ENCODE measurements around the gene GTF2B.
A peak's percentile ranks its signal among the peaks of the same experiment; 100 is the strongest.
"Not testable (repeated sequence)": the region's sequence is repeated elsewhere in the genome, so short reads cannot be mapped to it uniquely, and the experiment has no call there.

Gene GTF2B, protein sequence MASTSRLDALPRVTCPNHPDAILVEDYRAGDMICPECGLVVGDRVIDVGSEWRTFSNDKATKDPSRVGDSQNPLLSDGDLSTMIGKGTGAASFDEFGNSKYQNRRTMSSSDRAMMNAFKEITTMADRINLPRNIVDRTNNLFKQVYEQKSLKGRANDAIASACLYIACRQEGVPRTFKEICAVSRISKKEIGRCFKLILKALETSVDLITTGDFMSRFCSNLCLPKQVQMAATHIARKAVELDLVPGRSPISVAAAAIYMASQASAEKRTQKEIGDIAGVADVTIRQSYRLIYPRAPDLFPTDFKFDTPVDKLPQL

DNA sequence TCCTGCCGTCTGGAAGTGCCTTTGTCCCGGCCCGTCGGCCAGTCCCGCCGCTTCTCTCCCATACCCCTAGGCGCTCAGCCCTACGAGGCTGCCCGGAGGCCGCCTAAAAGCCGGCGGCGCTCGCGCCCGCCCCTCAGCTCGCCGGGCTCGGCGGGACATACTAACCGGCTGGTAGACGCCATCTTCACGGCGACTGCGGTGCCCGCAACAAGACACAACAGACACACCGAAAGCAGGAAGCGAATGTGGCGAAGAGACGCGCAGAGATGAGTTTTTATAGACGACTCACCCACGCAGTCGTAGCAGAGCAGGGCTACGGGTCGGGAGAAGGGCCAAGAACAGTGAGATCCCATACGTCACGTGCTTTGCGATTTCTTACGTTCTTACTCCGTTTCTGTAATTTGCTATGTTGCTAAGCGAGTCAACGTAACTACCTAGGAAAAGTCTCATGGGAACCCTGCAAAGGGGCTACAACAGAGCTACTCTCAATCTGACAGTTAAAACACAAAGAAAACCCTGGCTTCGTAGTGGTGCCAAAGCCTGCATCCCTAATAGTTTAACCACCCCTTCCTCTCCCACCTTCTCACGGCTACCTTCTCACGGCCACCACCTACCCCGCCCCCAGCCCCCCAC, at the start of gene GTF2B:
Gene GTF2B, minus strand, starts transcription at position 250 of the 633 bp plus-strand sequence. Its CDS starts 68 bp downstream, at position 182.
- DNase-seq (ENCODE audit: low spot score): peak; percentile 83

DNA sequence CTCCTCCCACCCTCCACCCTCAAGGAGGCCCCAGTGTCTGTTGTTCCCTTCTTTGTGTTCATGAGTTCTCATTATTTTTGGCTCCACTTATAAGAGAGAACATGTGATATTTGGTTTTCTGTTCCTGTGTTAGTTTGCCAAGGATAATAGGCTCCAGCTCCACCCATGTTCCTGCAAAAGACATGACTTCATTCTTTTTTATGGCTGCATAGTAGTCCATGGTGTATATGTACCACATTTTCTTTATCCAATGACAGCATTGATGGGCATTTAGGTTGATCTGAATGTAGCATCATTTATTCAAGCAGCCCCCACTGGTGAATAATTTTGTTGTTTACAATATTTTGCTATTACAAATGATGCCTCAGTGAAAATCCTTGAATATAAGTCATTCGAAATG, 47.2 kb upstream of the GTF2B start:
- DNase-seq (ENCODE audit: low spot score): not testable (repeated sequence)

DNA sequence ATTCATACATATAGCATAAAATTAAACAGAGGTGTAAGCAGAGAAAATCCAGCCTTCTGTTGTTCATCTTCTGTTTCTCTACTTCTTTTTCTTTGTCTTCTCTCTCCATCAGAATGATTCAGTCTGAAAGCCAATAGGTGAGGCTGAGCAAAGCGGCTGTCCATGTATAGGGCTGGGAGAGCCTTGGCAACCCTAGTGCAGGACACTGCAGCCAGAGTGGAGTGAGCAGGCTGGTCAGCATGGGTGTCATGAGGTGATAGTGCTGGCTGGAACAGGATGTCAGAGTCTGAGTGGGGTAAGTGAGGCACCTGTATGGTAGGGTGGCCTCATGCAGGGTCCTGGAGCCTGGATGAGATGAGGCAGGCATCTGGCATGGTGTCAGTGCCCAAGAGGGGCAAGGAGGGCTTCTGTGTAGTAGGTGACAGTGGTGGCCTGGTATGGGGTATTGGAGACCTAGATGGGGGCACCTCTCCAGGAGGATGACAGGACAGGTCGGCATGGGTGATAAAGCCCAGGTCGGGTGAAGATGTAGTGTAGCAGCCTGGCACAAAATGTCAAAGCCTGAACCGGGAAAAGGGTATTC, 45.5 kb upstream of the GTF2B start:
- DNase-seq (ENCODE audit: low spot score): no peak

DNA sequence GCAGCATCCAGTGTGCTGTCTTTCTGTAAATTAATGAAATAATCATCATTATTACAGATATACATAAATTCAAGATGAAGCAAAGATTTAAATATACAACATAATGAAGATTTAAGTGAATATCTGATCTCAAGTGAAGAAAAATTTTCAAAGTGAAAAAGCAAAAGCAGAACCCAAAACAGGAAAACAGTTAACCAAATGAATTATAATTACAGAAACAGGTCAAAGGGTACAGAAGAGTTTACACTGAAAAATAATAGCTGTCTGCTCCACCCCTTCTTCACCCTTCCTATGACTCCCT, 44.8 kb upstream of the GTF2B start:
- DNase-seq (ENCODE audit: low spot score): no peak

DNA sequence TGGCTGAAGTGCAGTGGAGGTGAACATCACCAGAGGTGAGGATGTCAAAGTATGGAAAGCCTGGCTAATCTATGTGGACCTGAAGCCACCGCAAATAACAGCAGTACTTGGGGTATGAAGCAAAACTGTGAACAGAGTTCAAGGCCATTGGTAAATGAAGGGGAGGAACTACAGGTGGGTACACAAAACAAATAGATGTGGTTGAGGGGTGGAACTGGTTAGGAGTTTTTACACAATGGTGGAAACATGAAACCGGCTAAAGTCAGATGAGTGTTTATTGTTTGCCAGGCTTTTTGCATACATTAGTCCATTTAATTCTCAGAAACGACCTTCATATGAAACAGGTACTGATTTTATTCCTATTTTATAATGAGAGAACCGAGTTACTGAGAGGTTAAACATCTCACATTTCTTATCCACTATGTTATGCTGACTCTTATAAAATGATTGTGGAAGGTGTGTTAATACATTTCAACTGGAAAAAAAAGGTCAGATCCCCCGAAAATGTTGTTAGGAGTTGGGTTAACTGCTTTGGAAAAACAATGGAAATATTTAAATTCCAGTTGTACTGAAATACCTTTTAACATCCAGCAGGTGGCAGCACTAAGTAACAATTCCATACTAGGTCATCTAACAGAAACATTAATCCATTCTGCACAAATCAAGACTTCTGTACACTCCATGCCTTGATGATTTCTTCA, 44.3 kb upstream of the GTF2B start:
- peak; percentile 34 for DNase-seq (ENCODE audit: low spot score)

DNA sequence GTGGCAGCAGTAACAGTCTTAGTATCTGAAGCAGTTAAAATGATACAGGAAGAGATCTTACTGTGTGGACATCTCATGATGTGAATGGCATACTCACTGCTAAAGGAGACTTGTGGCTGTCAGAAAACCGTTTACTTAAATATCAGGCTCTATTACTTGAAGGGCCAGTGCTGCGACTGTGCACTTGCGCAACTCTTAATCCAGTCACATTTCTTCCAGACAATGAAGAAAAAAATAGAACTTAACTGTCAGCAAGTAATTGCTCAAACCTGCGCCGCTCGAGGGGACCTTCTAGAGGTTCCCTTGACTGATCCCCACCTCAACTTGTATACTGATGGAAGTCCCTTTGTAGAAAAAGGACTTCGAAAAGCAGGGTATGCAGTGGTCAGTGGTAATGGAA, 38.8 kb upstream of the GTF2B start:
- DNase-seq (ENCODE audit: low spot score): not testable (repeated sequence)

DNA sequence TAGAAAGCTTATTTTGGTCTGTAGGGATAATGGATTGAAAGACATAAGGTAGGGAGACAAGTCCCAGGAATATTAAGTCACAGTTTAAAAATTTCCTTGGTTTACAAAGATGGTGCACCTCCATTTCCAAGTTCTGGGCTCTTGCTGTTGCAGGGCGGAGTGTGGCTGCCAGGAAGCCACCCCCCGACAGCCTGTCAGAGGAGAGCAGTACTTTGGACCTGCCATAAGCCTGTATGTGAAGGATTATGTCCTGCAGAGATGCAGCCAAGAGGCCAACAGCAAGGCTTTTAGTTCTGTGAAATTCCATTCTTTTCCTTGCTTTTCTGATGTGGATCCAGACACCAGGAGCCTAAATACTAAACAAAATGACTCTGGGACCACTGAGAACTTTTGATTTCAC, 31.9 kb upstream of the GTF2B start:
- no peak for DNase-seq (ENCODE audit: low spot score)

DNA sequence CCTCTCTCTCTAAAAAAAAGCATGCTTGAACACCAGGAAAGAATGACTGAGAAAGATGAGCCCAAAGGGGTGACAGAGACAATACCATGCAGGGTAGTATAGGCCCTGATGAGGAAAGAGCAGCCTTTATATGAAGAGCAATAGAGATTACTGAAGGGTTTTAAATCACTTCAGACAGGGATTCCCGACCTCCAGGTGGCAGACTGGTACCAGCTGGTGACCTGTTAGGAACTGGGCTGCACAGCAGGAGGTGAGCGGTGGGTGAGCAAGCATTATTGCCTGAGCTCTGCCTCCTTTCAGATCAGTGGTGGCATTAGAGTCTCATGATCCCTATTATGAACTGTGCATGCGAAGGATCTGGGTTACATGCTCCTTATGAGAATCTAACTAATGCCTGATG, 30.8 kb upstream of the GTF2B start:
- DNase-seq (ENCODE audit: low spot score): no peak

DNA sequence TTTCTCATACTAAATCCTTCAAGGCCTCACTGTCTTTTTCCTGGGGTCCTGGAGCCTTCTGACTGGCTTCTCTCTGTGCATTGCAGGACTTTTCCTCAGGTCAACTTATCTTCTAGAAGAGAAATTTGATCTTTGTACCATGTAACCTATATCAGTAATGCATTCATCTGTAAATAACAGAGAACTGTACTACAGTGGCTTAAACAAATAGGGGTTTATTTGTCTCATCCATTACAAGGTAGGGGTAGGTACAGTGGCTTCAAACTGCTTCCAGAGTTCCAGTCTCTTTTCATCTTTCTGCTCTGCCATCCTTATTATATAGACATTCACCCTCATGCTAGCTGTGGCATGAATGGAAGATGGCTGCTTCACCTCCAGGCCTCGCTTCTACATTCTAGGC, 29.5 kb upstream of the GTF2B start:
- no peak for DNase-seq (ENCODE audit: low spot score)

DNA sequence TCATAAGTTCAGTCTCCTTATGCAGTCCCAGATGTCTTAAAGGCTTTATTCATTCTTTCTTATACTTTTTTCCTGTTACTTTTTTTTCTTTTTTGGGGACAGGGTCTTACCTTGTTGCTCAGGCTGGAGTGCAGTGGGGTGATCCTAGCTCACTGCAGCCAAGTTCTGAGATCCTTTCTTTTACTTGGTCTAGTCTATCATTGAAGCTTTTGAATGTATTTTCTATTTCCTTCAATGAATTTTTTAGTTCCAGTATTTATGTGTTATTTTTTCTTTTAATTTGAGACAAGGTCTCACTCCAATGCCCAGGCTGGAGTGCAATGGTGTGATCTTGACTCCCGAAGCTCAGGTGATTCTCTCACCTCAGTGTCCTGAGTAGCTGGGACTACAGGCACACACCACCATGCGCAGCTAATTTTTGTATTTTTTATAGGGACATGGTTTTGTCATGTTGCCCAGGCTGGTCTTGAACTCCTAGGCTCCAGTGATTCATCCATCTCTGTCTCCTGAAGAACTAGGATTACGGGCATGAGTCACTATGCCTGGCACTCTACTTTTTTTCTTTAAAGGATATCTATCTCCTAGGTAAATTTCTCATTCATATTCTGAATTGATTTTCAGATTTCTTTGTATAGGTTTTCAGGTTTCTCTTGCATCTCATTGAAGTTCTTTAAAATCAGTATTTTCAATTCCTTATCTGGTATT, 26.1 kb upstream of the GTF2B start:
- no peak for DNase-seq (ENCODE audit: low spot score)

DNA sequence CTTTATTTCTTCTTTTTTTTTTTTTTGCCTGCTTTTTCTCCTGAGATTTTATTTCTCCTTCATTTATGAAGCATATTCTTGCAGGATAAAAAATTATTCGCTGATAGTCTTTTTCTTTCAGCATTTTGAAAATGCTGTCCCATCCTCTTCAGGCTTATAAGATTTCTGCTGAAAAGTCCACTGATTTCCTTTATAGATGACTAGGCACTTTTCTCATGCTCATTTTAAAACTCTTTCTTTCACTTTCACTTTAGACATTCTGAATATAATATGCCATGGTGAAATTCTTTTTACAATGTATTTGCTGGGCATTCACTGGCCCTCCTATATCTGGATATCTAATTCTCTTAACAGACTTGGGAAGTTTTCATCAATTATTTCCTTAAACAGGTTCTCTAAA, 25.5 kb upstream of the GTF2B start:
- DNase-seq (ENCODE audit: low spot score): no peak

DNA sequence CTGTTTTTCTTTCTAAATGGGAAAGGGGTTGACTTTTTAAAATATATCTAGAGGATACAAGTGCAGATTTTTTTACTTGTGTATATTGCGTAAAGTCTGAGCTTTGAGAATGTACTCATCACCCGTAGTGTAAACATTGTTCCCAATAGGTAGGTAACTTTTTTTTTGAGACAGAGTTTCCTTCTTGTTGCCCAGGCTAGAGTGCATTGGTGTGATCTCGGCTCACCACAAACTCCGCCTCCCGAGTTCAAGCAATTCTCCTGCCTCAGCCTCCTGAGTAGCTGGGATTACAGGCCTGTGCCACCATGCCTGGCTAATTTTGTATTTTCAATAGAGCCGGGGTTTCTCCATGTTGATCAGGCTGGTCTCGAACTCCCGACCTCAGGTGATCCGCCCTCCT, 20.4 kb upstream of the GTF2B start:
- DNase-seq (ENCODE audit: low spot score): not testable (repeated sequence)

DNA sequence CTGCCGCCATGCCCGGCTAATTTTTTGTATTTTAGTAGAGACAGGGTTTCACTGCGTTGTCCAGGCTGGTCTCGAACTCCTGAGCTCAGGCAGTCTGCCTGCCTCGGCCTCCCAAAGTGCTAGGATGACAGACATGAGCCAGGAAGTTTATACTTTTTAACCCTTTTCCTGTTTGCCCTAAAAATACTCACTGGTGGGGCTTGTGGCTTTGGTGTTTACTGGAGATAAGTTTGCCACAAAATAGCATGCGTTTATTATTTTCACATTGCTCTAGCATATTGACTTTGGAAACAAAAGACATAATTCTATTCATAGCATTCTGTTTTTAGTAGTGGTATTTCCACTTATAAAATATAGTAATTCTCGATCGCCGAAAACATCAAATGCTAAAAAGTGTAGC, 19.8 kb upstream of the GTF2B start:
- DNase-seq (ENCODE audit: low spot score): no peak

DNA sequence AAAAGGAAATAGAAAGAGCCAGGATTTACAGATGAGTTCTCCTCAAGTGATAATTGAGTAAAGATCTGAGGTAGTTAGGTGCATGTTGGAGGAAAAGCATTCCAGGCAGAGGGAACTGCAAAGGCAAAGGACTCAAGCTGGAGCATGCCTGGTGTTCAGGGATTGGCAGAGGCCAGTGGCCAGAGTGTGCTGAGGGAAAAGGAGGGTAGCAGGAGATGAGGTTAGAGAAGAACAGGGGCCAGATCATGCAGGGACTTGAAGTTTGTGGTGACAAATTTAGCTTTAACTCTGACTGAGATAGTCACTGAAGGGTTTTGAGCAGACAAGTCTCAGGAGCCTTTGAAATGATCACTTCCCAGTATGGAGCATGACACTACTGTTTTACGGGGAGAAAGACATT, 19.0 kb upstream of the GTF2B start:
- DNase-seq (ENCODE audit: low spot score): no peak

DNA sequence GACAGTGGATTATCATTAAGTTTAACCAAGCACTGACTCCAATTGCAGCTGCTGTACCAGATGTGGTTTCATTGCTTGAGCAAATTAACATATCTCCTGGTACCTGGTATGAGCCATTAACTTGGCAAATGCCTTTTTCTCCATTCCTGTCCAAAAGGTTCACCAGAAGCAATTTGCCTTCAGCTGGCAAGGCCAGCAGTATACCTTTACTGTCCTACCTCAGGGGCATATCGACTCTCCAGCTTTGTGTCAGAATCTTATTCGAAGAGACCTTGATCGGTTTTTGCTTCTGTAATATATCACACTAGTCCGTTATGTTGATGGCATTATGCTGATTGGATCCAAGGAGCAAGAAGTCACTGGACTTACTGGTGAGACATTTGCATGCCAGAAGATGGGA, 9.5 kb upstream of the GTF2B start:
- DNase-seq (ENCODE audit: low spot score): no peak

DNA sequence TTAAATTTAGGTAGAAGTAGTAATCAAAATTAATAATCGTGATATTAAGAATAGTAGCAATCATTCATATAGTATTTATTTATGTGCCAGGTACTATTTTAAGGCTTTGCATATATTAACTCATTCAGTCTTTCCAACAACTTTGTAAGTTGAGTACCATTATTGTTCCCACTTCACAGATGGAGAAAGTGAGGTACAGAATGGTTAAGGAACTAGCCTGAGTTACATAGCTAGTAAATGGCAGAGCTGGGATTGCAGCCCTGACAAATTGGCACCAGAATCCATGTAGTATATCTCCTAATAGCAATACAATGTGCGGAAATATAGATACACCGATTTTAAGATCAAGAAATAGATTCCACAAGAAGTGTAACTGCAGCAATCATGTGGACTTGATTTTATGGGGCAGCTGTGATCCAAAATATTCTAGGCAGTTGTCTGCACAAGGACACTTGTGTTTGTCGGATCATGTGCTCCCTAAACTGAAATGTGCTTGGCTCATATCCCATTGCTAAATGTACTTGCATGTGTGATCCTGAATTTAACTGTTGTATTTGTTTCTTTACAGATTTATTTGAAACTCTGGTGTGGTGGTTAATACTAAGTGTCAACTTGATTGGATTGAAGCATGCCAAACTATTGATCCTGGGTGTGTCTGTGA, 5.8 kb upstream of the GTF2B start:
- DNase-seq (ENCODE audit: low spot score): no peak

DNA sequence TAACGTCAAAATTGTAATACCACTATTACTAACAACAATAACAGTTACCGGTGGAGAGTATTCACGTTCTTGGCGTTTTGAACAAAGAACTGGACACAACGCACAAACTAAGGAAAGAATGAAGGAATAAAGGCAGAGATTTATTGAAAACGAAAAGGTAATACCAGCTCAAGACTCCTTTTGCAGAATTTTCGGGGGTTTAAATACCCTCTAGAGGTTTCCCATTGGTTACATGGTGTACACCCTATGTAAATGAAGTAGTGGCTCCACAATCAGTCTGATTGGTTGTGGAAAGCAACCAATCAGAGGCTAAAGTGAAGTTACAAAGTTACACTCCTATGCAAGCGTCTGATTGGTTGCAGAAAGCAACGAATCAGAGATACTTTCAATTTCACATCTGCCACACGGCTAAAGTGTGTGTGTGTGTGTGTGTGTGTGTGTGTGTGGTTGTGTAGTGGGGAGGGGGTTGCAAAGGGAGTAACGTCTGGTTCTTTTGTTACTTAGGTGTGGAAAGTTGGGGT, 1.1 kb upstream of the GTF2B start:
- DNase-seq (ENCODE audit: low spot score): no peak

DNA sequence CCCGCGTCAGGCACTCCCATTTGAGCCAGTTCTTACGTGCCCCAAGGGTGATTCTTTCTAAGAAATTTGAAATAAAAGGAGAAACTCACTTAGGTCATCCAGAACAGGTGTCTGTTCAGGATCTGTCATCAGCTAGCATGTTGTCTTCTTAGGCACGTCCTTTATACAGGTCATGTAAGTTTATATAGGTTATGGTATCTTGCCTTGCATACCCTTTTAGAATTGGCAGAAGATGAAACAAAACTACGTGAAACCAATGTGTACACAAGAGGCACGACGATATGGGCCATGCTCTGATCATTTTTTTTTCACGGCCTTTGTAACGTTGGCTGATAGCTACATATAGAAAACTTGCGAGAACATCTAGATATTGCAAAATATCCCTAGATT, 579 bp upstream of the GTF2B start:
- no peak for DNase-seq (ENCODE audit: low spot score)

DNA sequence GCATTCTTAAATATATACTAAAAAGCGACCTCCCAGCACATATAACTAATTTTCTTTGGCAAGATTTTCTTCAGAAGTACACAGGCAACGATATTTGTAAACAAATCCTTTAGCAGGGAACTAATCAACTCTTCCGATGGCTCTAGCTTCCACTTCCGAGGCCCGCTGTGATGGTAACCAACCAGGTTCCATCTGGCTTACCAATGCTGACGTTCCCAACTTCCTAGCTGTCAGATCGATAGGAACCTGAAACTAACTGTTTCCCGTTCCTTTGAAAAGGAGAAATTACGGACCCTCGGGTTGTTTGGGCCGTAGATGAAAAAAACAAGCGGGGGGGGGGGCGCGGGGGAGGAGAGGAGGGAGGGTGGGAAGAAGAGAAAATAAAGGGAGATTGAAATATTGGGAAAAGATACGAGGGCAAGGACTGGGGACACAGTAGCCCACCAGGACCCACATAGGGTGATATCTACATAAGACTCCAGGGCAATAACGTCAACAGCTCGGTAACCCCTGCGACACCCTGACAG, 513 bp downstream of the GTF2B start:
- DNase-seq (ENCODE audit: low spot score): peak; percentile 41

DNA sequence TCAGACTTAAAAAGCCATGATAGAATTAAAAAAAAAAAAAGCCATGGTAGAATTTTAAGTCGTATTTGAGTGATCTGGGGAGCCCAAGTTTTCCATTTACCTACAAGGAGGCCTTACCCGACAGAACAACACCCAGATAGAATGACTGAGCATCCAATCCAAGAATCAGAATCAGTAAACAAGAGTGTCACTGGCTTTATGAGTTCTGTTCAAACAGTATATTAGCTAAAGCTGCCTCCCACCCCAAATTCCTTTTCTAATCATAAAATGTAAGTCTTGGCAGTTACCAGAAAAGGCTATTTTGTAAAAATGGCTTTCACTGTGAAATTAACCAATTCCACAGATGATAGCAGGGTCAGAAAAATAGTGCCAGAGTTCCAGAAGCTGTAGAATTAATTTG, 1.2 kb downstream of the GTF2B start:
- DNase-seq (ENCODE audit: low spot score): no peak

DNA sequence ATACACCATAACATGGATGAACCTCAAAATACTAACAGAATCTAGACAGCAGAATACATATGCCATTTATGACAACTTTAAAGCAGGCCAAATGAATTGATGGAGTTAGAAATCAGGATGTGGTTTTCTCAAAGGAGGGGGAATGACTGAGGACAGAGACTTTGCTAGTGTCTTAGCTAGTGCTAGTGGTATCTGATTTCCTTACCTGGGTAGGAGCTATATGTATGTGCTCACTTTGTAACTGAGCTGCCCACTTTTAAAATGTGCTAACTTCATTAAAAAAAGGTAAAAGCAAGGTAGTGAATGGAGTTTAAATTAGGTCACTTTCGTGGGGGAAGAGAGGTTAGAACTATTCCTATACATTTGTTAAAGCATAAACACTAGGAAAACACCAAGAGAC, 2.6 kb downstream of the GTF2B start:
- no peak for DNase-seq (ENCODE audit: low spot score)

DNA sequence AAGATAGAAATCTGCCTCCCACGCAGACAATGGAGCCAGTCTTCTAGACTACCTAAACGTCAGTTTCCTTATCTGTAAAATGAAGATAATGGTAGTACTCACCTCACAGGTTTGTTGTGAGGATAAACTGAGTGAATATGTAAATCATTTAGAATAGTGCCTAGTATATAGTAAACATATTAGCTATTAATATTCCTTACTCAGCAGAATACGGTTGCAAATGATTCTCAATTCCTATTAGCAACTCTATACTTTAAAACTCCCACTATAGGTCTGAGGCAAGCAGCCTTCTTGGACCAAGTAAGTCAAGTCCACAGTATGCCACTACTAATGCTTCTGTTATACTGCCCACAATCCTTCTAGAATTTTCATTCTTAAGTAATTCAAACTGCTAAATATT, 5.4 kb downstream of the GTF2B start:
- DNase-seq (ENCODE audit: low spot score): no peak

Measured in D341Med (cell line).